GM12878 (cell line): ENCODE measurements around the gene KRTAP10-7.

Experiments used
- BHLHE40 ChIP-seq, 2 experiments: fragments of 450-650 bp in 1 of 2; IDR thresholded peaks; 2 replicates each; pipeline ENCODE4 v1.6.1; 2011 to 2017; ENCODE audit warnings: low read depth in 2 of 2, borderline replicate concordance in 1 of 2, improper control_type of control experiment in 1 of 2, low read length in 1 of 2, mild to moderate bottlenecking in 1 of 2
- CEBPB ChIP-seq, 2 experiments: fragments of 150-350 bp in 1 of 2; IDR thresholded peaks; 2 replicates each; pipeline ENCODE4 v1.6.1; 2012 to 2014; ENCODE audit warnings: low read depth in 2 of 2, low read length in 2 of 2, borderline replicate concordance in 1 of 2, inconsistent platforms in 1 of 2
- CREM ChIP-seq: IDR thresholded peaks from 2 replicates; pipeline ENCODE4 v1.6.1; 2014; ENCODE audit warnings: antibody characterized with exemption, low read depth
- CTCF ChIP-seq, 3 experiments: IDR thresholded peaks in 2 of 3; conservative IDR thresholded peaks in 1 of 3; 2 replicates each; pipeline ENCODE4 v1.5.1; 2011; ENCODE audit warnings: low read depth in 3 of 3, low read length in 3 of 3, mild to moderate bottlenecking in 3 of 3, control low read depth in 2 of 3, moderate library complexity in 2 of 3, inconsistent platforms in 1 of 3, mixed read lengths in 1 of 3; ENCODE audit not compliant: control insufficient read depth in 2 of 3, insufficient read depth in 1 of 3; ENCODE audit errors: extremely low read depth in 1 of 3
- MAX ChIP-seq: IDR thresholded peaks from 2 replicates; pipeline ENCODE4 v1.6.1; 2012; ENCODE audit warnings: low read depth, low read length, improper control_type of control experiment
- NKRF ChIP-seq: fragments of 450-650 bp; conservative IDR thresholded peaks from 2 replicates; pipeline ENCODE4 v1.6.1; 2017; ENCODE audit warnings: mild to moderate bottlenecking, moderate library complexity
- POLR2A ChIP-seq: IDR thresholded peaks from 2 replicates; pipeline ENCODE4 v1.6.1; 2011; ENCODE audit warnings: low read depth, mild to moderate bottlenecking, low read length
- RCOR1 ChIP-seq: conservative IDR thresholded peaks from 2 replicates; pipeline ENCODE4 v1.6.1; 2012; ENCODE audit warnings: low read depth, low read length, improper control_type of control experiment
- SIN3A ChIP-seq: IDR thresholded peaks from 2 replicates; pipeline ENCODE4 v1.6.1; 2012; ENCODE audit warnings: low read depth, low read length, improper control_type of control experiment
- SP1 ChIP-seq: IDR thresholded peaks from one replicate; pipeline ENCODE4 v1.6.1; 2011; ENCODE audit warnings: low read depth, low read length
- TAF1 ChIP-seq: IDR thresholded peaks from 2 replicates; pipeline ENCODE4 v1.6.1; 2011; ENCODE audit warnings: mild to moderate bottlenecking, low read depth, low read length, borderline replicate concordance
- ZNF274 ChIP-seq: IDR thresholded peaks from one replicate; pipeline ENCODE4 v1.8.0; 2011; ENCODE audit not compliant: insufficient read length, insufficient read depth

GRCh38 chr21:44574457-44575306 is 25.7 kb upstream of the KRTAP10-7 start:
- TF ChIP-seq CTCF (IDR thresholded peaks at IDR 0.05 in 2 of 3, conservative IDR thresholded peaks at IDR 0.05 in 1 of 3; ENCODE audit: control insufficient read depth in 2 of 3, extremely low read depth in 1 of 3, insufficient read depth in 1 of 3, low read depth in 3 of 3, low read length in 3 of 3): no peak
- no peak for TF ChIP-seq NKRF
- no peak for TF ChIP-seq TAF1
- TF ChIP-seq ZNF274: no peak
- TF ChIP-seq RCOR1: no peak
- no peak for TF ChIP-seq CEBPB (IDR thresholded peaks at IDR 0.05; ENCODE audit: borderline replicate concordance in 1 of 2, low read depth in 2 of 2, low read length in 2 of 2)
- TF ChIP-seq SP1: no peak
- TF ChIP-seq POLR2A: no peak
- no peak for TF ChIP-seq CREM
- no peak for TF ChIP-seq MAX
- TF ChIP-seq SIN3A: no peak
- no peak for TF ChIP-seq BHLHE40 (IDR thresholded peaks at IDR 0.05; ENCODE audit: borderline replicate concordance in 1 of 2, low read depth in 2 of 2, low read length in 1 of 2)
